Measurements from ENCODE around the gene CYP26B1.
"Not testable (repeated sequence)": the region's sequence is repeated elsewhere in the genome, so short reads cannot be mapped to it uniquely, and the experiment has no call there.

Gene CYP26B1

GRCh38 chr2:72109291-72109690 is 38.4 kb downstream of the CYP26B1 start:
- no peak for DNase-seq (ENCODE audit: low read depth)

GRCh38 chr2:72108121-72108520 is 39.5 kb downstream of the CYP26B1 start:
- no peak for DNase-seq (ENCODE audit: low read depth)

GRCh38 chr2:72106978-72107377 is 40.7 kb downstream of the CYP26B1 start:
- DNase-seq (ENCODE audit: low read depth), result no peak

- DNase-seq (ENCODE audit: low read depth), result no peak
Measured at GRCh38 chr2:72104821-72105588, 42.7 kb downstream of the CYP26B1 start.

- no peak for DNase-seq (ENCODE audit: low read depth)
Measured at GRCh38 chr2:72103690-72104089, 44.0 kb downstream of the CYP26B1 start.

GRCh38 chr2:72103161-72103560 is 44.5 kb downstream of the CYP26B1 start:
- DNase-seq (ENCODE audit: low read depth), result no peak

- no peak for DNase-seq (ENCODE audit: low read depth)
Measured at GRCh38 chr2:72098935-72099334, 48.7 kb downstream of the CYP26B1 start.

GRCh38 chr2:72097276-72097675 is 50.4 kb downstream of the CYP26B1 start:
- DNase-seq (ENCODE audit: low read depth), result no peak

GRCh38 chr2:72096181-72096580 is 51.5 kb downstream of the CYP26B1 start:
- no peak for DNase-seq (ENCODE audit: low read depth)

GRCh38 chr2:72095364-72095763 is 52.3 kb downstream of the CYP26B1 start:
- DNase-seq (ENCODE audit: low read depth), result no peak

GRCh38 chr2:72094701-72095100 is 53.0 kb downstream of the CYP26B1 start:
- no peak for DNase-seq (ENCODE audit: low read depth)

- DNase-seq (ENCODE audit: low read depth), result no peak
Measured at GRCh38 chr2:72092111-72092510, 55.6 kb downstream of the CYP26B1 start.

- DNase-seq (ENCODE audit: low read depth), result no peak
Measured at GRCh38 chr2:72090781-72091482, 56.7 kb downstream of the CYP26B1 start.

GRCh38 chr2:72090271-72090720 is 57.4 kb downstream of the CYP26B1 start:
- DNase-seq (ENCODE audit: low read depth), result no peak

- DNase-seq (ENCODE audit: low read depth), result no peak
Measured at GRCh38 chr2:72089537-72089936, 58.1 kb downstream of the CYP26B1 start.

- DNase-seq (ENCODE audit: low read depth), result no peak
Measured at GRCh38 chr2:72089028-72089427, 58.6 kb downstream of the CYP26B1 start.

GRCh38 chr2:72086871-72087633 is 60.6 kb downstream of the CYP26B1 start:
- DNase-seq (ENCODE audit: low read depth), result not testable (repeated sequence)

GRCh38 chr2:72085513-72085912 is 62.1 kb downstream of the CYP26B1 start:
- no peak for DNase-seq (ENCODE audit: low read depth)

- DNase-seq (ENCODE audit: low read depth), result no peak
Measured at GRCh38 chr2:72085036-72085435, 62.6 kb downstream of the CYP26B1 start.

GRCh38 chr2:72084584-72084976 is 63.1 kb downstream of the CYP26B1 start:
- no peak for DNase-seq (ENCODE audit: low read depth)

GRCh38 chr2:72083751-72084583 is 63.7 kb downstream of the CYP26B1 start:
- DNase-seq (ENCODE audit: low read depth), result no peak

GRCh38 chr2:72082887-72083286 is 64.8 kb downstream of the CYP26B1 start:
- no peak for DNase-seq (ENCODE audit: low read depth)

All from T follicular helper cell (primary cell).